NOMO-1 treated with DMSO at 0.1 percent for 48 hours (cell line): ENCODE results near the gene PCYT2.
A peak's percentile ranks its signal among the peaks of the same experiment; 100 is the strongest.

Experiments
- DNase-seq: peaks from one replicate; lab custom pipeline; 2025; ENCODE audit not compliant: unreplicated experiment; lab: John Stamatoyannopoulos, UW

PCYT2 gene

DNA sequence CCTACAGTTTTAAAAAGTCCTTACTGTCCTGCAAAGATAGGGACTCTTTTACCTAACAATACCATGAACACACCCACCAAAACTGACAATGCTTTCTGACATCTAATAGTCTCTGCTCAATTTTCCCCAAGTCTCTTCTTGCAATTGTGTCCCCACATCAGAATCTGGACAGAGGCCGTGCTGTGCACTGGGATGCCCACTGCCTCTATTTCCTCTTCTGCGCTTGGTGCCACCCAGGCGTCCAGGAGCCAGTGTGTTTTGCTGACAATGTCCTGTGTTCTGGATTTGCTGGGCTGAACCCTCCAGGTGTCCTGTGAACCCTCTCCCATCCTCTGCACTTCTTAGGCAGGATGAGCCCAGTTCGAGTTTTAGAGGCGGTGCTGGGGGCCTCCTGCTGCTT lies 33.6 kb downstream of the PCYT2 start:
- DNase-seq, result no peak

DNA sequence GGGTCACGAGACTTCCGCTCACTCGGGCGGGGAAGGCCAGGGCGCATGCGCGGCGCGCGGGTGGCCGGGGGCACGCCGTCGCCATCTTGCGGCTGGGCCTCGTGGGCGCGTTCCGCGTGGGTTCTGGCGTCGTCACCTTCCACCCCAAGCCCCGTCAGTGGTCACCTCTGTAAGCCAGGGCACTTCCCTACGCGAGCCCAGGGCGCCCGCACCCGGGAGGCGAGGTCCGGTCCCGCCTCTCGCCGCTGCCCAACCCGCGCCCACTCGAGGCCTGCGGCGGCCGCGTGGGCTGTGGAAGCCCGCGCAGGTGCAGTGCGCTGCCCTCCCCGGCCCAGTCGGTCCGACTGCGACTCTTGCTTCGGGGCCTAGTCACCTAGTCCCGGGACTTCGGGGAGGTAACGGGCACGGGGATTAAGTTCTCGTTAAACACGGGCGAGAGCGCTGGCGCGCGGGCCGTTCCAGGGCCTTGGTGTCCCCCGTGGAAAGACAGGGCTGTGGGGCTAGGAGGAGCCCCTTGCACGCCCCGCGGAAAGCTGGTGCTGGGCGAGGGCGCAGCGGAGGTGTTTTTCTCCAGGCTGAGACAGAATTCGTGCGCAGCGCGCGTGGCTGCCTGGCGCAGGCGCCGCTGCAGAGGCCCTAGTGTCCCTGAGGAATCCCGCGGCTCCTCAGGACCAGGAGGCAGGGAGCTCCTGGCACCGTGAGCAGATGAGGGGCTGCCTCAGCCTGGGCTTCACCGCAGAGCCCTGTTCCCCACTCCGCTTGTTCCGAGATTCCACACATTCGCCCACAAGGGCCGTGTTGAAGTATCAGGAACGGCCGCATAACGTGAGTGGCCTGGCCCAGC lies 39.6 kb downstream of the PCYT2 start:
- DNase-seq, result peak; percentile 76

DNA sequence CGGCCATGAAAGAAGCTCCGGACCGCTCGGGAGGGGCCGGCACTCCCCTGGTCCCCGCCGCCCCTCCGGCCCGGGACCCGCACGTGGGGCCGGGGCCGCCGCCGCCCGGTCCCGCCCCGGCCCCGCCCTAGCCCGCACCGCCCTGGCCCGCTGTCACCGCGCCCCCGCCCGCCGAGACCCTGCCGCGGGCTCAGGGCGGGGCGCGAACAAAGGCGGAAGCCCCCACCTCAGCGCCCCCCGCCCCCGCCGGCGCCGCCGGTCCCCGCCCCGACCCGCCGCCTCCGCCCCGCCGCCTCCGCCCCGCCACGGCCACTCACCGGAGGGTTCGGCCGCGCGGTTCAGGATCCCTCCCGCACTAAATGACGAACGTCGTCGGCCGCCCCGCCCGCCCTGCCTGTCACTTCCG lies 40.2 kb downstream of the PCYT2 start, which contains the start of gene ARHGDIA:
Gene ARHGDIA, minus strand, starts transcription at position 357 of the 406 bp plus-strand sequence. CDS start 1,407 bp downstream, outside the sequence.
- DNase-seq, result no peak

DNA sequence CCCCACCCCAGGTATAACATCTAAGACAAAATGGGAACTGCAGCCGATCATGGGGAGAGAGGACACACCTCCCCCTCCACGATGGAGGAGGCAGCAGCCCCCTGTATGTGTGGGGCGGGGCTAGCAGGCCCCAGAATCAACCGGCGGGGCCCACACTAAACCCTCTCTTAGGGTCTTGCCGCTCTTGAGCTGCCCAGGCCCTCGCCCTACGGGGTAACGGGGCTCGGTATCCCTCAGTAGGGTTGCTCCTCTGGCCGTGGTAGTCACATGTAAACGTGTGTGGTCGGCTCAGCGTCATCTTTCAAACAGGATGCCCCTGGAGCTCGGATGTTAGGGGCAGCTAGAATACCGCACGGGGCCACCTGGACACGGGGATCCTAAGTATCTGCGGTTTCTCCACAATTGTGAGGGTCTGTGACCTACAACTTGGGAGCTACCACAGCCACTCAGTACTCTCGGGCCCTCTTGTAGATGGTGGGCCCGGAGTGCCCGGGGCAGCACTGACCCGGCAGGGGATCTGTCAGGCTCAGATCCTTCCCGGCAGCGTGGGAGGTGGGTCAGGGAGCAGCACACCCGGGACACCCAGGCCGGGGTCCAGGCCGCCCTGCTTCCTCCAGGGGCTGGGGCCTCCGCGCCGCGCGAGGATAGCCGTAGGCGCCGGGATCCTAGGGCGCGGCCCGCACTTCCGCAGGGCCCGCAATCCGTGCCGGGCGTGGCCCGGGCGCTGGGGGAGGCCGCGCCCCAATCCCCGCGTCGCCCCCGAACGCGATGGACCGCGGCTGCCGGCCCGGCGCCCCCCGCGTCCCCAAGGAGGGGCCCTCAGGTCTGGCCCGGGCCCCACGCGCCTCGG lies 40.8 kb downstream of the PCYT2 start:
- DNase-seq, result peak; percentile 22

DNA sequence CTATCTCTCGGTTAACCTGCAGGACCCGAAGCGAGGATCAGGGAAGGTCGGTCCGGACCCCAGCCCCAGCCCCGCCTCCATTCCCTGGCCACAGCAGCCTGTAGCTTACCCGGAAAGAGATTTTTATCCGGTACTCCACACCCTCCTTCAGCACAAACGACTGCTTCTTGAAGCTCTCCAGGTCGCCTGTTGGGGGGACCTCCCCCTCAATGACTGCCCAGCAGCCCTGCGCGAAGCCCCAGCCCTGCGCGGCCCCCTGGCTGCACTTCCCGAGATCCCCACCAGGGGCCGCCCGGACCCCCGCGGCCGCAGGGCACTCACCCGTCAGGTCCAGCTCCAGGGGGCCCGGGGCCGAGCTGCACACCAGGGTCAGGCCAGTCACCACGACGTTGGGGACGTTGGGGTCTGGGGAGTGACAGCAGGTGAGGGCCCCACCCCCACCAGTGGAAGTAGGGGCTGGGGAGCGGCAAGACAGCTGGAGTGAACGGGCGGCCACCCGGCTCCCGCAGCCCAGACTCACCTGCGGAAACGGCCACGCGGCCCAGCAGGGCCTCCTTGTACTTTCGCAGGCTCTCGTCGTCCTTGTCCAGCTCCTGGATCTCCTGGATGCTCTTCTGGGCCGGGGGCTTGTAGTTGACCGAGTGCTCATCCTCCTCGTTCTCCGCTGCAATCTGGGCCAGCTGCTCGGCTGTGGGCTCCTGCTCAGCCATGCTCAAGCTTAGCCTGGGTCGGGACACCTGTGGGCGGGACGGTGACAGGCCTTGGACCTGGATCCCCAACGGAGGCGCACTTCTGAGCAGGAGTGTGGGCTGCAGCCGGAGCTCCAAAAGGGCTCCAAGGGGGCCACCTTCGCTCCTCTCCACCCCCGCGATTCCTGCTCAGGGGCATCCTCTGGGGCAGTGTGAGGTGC lies 41.7 kb downstream of the PCYT2 start:
- no peak for DNase-seq

DNA sequence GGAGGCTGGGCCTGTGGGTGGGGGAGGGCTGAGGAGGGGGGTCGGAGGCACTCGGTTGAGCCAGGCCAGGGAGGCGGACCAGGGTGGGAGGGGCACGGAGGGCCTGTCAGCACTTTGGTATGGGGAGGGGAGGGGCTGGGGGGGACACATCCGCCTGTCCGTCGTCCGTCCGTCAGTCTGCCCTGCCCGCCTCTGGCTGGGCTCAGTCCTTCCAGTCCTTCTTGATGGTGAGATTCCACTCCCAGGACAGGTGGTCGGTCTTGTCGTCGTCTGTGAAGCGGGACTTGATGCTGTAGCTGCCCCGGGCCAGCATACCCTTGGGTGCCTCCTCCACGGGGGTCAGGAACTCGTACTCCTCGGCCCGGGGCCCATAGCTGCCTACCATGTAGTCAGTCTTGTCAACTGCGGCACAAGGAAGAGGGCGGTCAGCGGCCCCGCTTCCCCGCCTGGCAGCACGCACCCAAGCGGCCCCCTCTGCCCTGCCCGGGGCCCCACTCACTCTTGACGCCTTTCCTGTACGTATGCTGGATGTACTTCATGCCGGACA lies 42.5 kb downstream of the PCYT2 start:
- DNase-seq, result no peak

DNA sequence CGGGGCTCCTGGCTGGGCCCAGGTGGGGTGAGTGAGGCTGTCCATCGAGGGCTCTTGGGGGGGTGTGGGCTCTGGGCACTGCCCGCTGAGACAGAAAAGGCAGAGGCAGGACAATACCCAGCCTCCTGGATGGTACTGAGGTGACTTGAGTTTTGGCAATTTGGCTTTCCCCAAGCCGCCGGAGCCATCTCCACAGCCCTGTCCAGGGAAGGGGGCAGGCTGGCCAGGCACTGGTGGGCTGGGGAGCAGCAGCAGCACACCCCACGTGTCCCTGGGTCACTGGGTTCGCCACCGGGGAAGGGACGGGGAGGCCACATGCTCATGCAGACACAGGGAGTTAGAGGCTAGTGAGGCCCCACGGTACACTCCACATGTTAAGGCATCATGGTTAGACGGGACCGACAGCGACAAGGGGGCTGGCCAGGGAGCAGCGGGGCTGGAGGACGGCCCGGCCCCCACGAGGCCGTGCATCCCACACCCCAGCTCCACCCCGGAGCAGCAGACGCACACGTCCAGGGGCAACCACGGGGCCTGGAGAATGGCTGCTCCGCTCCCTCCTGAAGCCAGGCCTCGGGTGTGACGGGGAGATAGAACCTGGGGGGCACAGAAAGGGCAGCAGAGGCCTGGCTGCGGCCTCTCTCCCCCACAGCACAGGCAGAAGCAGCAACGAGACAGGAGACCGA lies 43.1 kb downstream of the PCYT2 start:
- no peak for DNase-seq

DNA sequence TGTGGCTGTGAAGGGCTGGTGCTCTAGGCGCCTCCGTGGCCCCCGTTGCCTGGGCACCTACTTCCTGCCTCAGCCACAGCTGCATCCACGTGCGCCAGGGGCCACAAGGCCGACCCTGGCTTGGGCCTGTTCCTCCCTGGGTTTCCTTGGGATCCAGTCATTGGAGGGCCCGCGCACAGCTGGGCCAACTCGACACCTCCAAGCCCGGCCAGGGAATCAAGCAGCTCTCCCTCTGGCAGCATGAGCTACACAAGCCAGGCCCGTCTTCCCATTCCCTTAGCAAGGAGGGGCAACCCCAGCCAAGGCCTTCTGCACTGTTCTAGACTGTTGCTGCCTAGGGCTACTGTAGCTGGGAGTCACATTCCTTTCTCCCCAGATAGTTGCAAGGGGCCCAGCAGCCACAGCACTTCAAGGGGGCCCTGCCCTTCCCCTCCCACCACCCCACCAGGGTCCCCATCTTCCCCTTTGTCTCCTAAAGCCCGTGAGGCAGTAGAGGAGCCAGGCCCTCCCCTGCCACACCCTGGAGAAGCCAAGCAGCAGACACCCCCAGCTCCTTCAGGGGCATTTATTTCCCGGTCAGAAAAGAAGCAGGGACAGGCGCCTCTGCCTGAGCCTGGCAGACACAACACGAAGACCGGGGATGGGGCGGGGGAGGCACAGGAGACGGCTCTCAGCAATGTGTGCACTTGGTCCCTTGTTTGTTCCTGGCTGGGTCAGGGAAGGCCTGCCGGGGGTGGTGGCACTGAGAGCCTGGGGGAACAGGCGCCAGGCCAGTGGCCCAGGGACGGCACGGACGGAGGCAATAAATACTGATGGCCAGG lies 43.8 kb downstream of the PCYT2 start:
- DNase-seq, result no peak

DNA sequence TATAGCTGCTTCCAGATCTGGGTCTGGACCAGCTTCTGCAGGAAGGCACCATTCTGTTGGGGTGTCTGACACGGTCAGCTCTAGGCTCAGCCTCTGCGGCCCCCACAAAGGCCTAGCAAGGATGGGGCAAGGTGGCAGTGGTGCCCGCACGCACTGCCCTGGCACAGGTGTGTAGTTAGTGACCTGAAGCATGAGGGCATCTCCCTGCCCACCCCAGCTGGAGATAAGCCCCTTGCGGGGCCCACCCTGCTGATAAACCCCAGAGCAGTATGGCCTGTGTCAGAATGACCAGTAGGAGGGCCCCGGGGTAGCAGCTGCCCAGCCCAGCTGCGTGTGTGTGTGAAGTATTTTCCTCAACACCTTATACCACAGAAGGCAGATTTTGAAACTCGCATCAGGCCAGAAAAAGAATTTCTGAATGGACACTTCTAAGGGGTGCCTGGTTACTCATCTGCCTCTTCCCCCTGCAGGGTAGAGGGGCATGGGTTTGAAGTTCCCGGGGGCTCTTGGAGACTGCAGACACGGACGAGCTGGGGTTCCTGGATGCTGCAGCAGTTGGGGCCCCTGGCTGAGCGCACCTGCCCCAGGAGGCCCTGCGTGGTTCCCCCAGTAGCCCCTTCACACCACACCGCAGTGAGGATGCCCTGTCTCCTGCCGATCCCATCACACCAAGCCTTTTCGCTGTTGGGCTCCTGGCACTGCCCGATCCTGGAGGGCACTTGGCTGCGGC lies 44.6 kb downstream of the PCYT2 start:
- DNase-seq, result no peak

DNA sequence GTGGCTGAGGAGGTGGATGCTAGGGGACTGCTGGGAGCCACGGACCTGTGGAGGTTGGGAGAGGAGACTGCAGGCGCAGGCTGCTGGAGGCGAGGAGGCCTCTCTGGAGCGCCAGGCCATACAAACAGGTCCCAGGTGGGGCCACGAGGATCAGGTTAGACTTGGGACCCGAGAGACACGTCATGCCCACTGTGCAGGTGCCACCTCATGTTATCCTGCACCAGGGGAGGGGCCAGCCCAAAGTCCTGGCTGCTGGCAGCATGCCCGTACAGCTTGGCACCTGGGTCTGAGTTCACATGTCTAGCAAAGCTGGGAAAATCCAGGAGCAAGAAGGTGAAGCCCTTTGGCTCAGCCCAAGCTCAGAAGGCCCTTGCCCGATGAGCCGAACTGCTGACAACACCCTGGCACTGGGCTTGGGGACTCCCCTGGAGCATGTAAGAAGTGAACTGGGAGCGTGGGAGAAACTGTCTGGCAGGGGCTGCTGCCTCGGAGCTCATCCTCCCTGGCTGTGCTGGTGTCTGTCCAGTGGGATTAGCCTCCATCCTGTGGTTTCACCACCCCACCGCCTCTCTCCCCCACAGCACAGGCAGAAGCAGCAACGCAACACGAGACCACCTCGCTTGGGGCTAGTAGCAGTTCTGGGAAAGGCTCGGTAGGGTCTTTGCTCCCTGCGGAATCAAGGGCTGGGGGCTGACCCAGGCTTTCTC lies 45.3 kb downstream of the PCYT2 start:
- no peak for DNase-seq

DNA sequence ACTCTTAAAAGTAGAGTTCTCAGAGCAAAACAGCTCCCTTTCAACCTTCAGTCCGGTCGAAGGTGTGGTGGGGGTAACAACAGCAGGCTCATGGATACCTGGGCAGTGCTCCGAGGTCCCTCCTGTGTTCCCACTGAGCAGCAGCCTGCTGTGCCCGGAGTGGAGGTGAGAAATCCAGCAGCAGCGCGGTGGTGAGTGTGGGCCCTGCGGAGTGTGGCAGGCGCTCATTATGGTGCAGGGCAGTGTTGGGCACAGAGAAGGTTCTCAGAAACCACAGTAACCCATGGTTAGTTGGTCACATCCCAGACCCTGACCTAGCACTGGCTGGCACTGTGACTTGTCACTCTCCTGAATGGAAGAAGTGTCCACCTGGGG lies 45.9 kb downstream of the PCYT2 start:
- DNase-seq, result no peak

DNA sequence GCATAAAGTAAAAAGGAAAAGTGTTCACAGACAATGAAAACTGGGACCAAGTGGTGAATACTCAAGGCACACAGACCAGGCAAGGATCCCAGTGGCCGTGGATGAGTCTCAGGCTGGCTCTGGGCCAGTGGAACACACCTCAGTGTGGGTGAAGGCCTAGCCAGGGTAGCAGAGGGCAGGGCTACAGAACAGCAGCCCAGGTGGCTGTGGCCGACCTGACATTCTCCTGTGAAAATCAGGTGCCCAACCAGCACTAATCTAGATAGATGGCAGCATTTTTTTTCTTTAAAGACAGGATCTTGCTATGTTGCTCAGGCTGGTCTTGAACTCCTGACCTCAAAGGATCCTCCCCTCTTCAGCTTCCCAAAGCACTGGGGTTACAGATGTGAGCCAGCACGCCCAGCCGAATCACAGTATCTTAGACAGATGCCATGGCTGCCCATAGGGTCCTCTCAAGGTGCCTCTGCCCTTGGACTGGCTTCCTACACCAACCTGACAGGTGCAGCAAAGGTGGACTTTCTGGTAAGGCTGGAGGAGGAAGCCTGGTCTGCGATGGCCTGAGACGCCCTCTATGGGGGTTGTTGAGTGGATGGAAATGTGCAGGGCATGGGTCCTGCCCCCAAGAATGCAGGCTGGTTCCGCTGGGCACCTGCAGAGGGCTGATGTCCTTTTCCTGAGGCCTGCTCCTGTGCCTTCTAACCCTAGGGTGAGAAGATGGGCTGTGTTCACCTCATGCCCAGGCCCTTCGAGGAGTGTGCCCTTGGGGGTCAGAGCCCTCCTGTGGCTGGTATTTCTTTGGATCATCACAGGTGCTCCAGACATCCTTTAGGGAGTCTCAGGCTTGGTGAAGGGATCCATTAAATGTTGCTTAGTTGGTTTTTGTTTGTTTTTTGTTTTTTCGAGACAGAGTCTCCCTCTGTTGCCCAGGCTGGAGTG lies 47.1 kb downstream of the PCYT2 start:
- DNase-seq, result no peak

DNA sequence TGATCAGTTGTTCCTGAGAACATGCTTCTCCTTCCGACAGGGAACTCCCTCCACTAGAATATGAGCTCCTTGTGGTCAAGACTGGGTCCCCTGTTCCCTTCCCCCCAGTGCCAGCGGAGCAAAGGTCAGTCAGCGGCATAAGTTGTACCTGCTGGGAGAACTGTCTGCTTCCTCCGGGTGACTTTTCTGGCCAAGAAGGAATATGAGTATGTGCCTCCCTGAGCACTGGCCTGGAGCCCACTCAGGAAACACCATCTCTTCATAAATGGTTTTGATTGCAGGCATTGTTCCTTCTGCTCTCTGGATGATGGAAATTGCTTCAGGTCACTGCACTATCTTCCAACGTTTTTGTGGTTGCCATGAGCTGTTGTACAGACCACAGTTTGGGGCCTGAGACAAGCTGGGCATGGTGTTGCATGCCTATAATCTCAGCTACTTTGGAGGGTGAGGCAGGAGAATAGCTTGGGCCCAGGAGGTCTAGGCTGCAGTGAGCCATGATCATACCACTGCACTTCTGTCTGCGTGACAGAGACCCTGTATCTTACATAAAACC lies 48.0 kb downstream of the PCYT2 start:
- DNase-seq, result no peak

DNA sequence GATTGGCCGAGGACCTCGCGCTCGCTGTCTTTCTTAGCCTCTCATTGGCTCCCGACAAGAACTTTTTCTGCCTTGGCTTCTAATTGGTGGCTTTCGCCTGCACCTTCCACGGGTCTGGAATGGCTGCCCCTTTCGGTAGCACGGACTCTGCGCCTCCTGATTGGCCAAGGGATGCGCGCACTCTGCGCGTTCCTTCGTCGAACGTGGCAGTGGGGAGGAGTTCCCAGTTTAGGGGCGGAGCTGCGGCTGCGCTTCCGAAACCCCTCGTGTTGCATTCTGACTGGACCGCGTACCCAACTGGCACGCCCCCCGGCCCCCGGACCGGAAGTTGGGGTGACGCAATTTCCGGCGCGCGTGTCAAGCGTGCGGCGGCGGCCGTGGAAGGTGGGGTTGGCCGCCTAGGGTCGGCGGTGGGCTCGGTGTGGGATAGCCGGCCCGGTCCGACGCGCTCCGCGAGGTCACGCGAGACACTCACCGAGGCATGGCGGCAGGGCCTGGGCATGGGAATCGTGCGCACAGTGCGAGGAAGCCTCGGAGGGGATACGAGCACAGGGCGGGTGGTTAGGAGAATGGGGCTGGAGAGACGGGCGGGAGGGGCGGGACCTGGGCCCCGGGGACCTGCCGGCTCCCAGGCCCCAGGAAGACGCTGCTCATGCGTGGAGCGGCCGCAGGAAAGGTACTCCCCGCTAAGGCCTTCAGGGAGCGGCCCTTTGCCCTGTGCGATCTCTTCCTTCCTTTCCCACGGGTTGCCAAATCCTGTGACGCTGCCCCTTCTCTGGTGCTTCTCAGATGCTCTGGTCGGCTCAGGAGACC lies 50.2 kb downstream of the PCYT2 start:
- peak; percentile 100 for DNase-seq

DNA sequence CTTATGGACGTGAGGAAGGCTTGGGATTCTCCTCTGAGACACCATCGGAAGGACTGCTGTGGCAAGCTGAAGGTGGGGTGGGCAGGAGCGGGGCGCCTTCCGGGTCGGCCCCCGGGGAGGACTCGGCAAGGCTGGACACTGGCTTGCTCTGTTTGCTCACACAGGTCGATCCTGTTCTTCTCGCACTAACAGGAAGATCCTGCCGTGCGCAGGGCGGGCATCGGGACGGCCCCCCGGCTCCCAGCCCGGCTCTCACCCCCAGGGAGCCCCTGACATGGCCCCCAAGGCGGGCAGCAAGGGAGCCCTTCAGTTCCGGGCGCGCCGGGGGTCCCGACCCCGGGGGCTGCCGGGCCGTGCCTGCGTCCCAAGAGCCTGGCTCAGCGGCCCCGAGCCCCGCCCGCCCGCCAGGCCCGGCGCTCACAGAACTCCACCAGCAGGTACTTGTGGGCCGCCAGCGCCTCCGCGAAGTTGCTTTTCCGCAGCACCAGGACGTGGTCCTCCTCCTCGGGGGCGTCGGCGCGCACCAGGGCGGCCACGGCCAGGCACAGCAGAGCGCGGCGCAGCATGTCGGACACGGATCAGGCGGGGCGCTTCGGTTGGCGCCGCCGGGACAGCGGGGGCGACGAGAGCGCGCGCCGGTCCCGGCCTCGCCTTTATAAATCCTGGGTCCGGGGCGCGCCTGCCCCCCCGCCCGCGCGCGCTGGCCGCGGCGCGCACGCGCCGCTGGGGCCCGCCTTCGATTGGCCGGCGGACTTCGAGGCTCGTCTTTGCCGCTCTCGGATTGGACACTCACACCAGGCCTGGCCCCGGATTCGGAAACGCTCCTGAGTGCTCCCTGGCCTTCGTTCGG lies 51.1 kb downstream of the PCYT2 start, which contains the start of gene P4HB:
Gene P4HB, minus strand, starts transcription at position 630 of the 850 bp plus-strand sequence. Its CDS starts 64 bp downstream, at position 566.
- DNase-seq, result no peak
